ENCODE results near the gene ITLN1. TPM values are rescaled to one million over a fixed set of nuclear protein-coding genes. Genes with fewer than 3 reads are reported as not detected.
"Not testable (repeated sequence)": the region's sequence is repeated elsewhere in the genome, so short reads cannot be mapped to it uniquely, and the experiment has no call there.

ITLN1 gene
- polyA plus RNA-seq (ENCODE audit: insufficient read length in 10 of 10): under 1 TPM in 4 of 10 donors, not detected in 6; 0.13 to 0.48 (median 0.41) TPM
- long read RNA-seq, donor 1: 0 reads
- long read RNA-seq, donor 2: 0 reads
- long read RNA-seq, donor 3: 0 reads
- long read RNA-seq, donor 4: 0 reads
- long read RNA-seq, donor 5: 0 reads
- long read RNA-seq, donor 6: 0 reads
- long read RNA-seq, donor 7: 0 reads
- long read RNA-seq, donor 8: 0 reads
- long read RNA-seq, donor 9: 0 reads

DNA sequence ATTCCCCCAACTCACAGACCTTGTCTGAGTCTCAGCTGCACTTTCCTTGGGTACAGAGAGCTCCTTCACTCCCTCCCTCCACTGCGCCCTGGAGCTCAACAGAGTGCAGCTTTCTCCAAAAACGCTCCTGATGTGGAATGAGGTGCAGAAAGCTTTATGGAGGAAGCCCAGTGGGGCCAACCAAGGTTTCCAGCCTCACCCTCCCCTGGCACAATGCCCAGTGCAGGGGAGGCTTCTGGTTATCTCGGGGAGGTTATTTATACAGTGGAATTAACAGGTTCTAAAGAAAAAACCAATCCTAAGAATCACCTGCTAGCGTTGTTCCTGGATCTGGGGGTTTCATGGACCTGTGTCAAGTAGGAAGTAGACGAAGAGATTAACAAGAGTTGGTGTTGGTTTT lies at the start of gene ITLN1:
Gene ITLN1 (minus strand): TSS at position 139 of the 400 bp plus-strand sequence. CDS start 303 bp downstream, outside the sequence.
- no peak for DNase-seq

DNA sequence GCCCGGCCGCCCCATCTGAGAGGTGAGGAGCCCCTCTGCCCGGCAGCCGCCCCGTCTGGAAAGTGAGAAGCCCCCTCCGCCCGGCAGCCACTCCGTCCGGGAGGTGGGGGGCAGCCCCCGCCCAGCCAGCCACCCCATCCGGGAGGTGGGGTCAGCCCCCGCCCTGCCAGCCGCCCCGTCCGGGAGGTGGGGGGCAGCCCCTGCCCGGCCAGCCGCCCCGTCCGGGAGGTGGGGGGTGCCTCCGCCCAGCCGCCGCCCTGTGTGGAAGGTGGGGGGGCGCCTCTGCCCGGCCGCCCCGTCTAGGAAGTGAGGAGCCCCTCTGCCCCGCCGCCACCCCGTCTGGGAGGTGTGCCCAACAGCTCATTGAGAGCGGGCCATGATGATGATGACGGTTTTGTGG lies 48.3 kb upstream of the ITLN1 start:
- DNase-seq: not testable (repeated sequence)

- DNase-seq: no peak
These were observed 40.8 kb upstream of the ITLN1 start for GRCh38 chr1:160925652-160926244.

- no peak for DNase-seq
These were observed 40.0 kb upstream of the ITLN1 start for GRCh38 chr1:160924791-160925651.

GRCh38 chr1:160916666-160917065 lies 31.7 kb upstream of the ITLN1 start:
- DNase-seq: no peak

- not testable (repeated sequence) for DNase-seq
These were observed 28.2 kb upstream of the ITLN1 start for GRCh38 chr1:160913229-160913628.

GRCh38 chr1:160911925-160912324 lies 26.9 kb upstream of the ITLN1 start:
- no peak for DNase-seq

DNA sequence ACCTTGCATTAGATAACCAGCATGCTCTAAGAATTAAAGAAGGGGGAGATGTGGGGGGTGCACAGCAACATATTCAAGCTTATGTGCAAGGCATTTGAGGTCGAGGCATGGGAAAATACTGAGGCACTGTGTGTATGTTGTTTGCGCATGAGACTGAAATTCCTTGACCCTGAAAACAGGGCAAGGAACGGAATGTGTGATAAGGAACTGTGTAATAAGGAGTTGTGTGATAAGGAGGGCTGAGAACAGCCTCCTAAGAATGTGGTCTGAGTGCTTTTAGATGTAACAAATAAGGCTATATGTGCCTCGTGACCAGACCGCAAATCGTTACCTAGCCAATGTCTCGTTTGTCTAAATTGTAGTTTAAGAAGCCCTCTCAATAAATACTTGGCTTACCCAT lies 26.5 kb upstream of the ITLN1 start:
- DNase-seq: no peak

- DNase-seq: no peak
These were observed 25.3 kb upstream of the ITLN1 start for GRCh38 chr1:160910170-160910750.

- DNase-seq: no peak
These were observed 23.0 kb upstream of the ITLN1 start for GRCh38 chr1:160907976-160908375.

DNA sequence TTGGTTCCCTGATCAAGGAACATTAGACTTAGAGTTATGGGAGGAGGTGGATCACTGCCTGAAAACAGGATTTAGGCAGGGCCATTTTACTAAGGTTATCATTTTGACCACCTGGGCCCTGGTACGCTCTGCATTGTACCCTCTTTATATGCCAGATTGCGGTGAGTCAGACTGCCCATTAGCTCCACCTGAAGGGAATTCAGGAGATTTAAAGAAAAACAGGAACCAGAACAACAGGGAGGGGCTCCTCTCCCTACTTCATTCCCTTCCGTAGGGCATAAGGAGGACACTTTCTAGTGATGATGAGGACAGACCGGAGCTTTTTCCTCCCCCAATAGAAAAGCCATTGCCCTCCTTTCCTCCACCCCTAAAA lies 20.6 kb upstream of the ITLN1 start:
- DNase-seq: no peak

- DNase-seq: no peak
These were observed 20.0 kb upstream of the ITLN1 start for GRCh38 chr1:160904783-160905616.

DNA sequence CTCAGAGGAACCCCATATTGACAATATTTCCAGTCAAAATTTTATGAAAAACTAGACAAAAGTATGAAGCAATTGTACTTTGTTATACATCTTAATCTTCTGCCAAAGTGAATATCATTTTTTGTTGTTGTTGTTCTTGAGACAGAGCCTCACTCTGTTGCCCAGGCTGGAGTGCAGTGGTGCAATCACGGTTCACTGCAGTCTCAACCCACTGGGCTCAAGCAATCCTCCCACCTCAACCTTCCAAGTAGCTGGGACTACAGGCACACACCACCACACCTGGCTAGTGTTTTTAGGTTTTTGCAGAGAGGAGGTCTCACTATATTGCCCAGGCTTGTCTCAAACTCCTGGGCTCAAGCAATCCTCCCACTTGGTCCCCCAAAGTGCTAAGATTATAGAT lies 17.3 kb upstream of the ITLN1 start:
- not testable (repeated sequence) for DNase-seq

DNA sequence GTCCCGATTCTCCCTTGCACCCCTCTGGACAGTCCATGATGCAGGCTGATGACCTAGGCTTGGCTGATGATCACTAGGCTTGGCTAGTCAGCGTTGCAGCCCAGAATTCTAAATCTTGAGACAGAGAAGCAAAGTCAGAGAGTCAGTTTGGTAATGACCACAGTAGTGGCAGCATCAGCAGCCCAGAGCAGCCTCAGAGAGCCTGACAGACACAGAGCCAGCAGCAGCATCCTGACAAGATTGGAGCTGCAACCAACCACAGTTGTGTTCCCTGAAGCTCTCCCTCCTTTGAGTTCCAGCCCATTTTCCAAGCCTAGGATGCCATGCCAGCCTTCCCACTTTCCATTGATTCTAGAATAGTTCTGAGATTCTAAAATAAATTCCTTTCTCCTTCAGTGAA lies 16.8 kb upstream of the ITLN1 start:
- DNase-seq: no peak

GRCh38 chr1:160900683-160901082 lies 15.7 kb upstream of the ITLN1 start:
- DNase-seq: not testable (repeated sequence)

DNA sequence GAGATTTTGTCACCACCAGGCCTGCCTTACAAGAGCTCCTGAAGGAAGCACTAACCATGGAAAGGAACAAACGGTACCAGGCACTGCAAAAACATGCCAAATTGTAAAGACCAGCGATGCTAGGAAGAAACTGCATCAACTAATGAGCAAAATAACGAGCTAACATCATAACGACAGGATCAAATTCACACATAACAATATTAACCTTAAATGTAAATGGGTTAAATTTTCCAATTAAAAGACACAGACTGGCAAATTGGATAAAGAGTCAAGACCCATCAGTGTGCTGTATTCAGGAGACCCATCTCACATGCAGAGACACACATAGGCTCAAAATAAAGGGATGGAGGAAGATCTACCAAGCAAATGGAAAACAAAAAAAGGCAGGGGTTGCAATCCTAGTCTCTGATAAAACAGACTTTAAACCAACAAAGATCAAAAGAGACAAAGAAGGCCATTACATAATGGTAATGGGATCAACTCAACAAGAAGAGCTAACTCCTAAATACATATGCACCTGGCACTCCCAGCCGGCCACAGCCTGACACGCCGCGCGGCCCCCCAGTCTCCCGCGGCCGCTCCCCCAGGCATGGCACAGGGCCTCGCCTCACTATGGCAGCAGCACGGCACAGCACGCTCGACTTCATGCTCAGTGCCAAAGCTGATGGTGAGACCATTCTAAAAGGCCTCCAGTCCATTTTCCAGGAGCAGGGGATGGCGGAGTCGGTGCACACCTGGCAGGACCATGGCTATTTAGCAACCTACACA lies 9.6 kb upstream of the ITLN1 start:
- not testable (repeated sequence) for DNase-seq

DNA sequence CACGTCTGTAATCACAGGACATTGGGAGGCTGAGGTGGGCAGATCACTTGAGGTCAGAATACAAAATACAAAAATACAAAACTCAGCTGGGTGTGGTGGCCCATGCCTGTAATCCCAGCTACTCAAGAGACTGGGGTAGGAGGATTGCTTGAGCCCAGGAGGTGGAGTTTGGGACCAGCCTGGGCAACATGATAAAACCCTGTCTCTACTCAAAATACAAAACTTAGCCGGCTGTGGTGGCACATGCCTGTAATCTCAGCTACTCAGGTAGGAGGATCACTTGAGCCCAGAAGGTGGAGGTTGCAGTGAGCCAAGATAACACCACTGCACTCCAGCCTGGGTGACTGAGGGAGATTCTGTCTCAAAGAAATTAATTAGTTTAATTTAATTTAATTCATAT lies 6.5 kb upstream of the ITLN1 start:
- DNase-seq: no peak

DNA sequence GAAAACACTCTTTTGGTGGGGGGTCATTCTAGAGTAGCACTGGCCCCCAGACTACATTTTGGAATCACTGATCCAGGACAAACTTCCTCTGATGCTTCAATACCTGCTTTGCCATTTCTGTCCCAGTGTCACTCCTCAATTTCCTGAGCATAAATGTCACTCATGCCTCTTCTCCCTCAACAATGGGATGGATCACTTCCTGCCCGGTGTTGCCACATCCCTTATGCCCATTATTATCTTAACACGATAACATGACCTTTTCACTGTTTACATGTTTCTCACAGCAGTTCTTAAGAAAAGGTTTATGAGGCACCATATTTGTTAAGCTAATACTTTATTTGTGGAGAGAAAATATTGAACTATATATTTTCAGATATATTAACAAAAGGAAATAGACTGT lies 3.9 kb upstream of the ITLN1 start:
- no peak for DNase-seq

GRCh38 chr1:160887071-160887470 lies 2.1 kb upstream of the ITLN1 start:
- DNase-seq: no peak

- no peak for DNase-seq
These were observed 401 bp downstream of the ITLN1 start for GRCh38 chr1:160884579-160884978.
